Dedifferentiated amniotic fluid mesenchymal stem cell (primary cell): ENCODE measurements around the gene NUDT1.

Experiments used
- DNase-seq: peaks from one replicate; pipeline ENCODE4 v3.0.0-alpha.2; 2016; ENCODE audit errors: extremely low spot score

Gene NUDT1

GRCh38 chr7:2241580-2242540 is at the start of gene NUDT1, which contains the start of gene MRM2:
TSS of gene NUDT1 (plus strand) at chr7:2242226. CDS start at chr7:2244575, 2,349 bp downstream.
TSS of gene MRM2 (minus strand) at chr7:2242205. CDS start at chr7:2242169, 36 bp downstream.
- DNase-seq = peak; percentile 50

- DNase-seq = no peak
These were observed 49.0 kb upstream of the NUDT1 start for GRCh38 chr7:2192831-2193534.

DNA sequence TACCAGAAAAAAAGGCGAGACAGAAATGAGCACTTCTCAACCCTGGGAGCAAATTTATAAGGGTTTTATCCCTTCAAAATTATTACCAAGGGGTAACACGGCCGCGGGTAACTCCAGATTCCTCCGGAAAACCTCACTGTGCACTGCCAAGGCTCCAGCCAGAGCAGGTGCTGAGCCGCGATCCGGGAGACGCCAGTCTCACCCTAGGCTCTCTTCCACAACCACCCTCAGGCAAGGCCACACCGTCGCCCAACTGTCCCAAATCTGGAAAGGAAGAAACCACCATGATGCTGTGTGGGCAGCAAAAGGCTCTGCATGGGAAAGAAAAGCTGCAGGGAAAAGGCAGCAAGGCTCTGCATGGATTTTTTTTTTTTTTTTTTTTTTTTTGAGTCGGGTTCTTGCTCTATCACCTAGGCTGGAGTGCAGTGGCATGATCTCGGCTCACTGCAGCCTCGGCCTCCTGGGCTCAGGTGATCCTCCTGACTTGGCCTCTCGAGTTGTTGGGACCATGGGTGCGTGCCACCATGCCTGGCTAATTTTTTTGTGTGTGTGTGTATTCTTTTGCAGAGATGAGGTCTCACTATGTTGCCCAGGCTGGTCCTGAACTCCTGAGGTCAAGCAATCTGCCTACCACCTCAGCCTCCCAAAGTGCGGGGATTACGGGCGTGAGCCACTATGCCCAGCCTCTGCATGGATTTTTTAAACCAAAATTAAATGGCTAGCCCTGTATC is 48.3 kb upstream of the NUDT1 start:
- no peak for DNase-seq

DNA sequence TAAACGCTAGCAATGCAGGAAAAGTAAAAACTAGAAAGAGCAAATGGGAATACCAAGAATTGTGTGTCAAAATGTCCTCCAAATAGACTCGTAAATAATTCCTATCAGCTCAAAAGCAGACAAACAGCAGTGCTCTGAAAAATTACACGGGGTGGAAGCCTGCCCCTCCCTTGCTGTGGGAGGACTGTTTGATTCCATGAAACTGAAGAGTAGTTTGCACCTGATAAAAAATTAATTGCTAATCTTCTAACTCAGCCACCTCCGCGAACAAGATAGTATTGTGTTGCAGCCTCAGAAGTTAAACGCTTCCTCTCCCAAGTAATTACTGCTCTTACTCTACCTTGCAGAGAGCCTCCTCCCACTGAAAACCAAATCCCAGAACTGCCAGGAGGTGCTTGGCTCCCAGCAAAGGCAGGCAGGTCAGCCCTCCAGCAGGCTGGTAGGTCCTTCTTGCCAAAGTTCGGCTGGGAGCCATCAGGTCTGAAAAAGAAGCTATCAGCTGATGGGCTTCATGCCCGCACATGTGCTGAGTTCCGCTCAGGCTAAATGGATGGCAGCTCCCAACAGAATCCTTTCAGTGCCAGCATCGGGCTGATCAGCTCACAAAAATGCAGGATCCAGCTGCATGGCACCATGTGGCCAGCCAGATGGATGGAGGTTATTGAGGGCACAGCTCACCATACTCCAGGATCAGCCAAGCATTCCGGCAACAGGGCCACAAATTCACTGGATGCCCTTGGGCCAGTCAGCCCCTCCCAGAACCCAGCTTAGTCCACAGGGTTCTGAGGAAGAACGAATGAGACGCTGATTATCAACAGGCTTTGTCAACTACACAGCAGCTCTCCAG is 46.4 kb upstream of the NUDT1 start:
- no peak for DNase-seq

DNA sequence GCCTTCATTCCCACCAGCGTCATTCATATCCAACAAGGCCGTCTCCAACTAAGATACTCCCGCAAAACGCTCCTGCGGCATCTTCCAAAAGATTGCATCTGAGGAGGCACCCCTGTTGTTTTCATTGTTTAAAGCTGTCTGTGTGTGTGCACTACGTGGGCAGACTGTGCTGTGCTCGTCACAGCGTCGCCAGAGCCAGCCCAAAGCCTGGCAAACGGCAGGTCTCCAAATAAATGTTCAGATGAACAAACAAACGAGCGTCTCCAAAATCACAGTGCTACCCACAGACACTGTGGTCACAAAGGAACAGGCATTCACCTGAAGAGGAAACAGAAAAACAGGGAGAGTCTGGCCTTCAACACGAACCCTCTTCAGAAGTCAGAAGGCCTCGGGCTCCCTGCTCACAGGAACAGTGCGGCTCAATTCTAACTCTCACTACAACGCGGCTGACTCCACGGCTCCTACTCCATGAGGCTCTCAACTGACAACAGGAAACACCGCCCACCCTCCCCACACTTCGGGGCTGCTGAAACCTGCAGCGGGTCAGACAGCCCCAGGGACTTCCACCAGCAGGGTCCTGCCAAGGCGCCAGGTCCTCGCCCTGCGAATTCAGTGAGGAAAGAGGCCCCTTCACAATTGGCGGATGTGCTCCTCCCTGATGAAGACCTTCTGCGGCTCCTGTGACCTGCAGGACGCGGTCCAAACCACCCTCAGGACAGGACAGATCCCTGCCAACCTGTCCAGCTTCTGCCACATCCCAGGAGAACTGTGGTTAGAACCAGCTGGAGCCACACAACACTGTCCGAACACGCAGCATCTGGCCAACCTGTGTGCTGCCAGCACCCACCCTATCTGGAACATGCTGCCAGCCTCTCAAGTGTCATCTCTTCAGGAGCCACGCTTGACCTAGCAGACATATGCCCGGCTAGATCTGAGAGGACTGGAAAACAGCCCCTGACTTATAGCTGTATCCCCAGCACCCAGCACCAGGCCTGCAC is 45.3 kb upstream of the NUDT1 start:
- DNase-seq = no peak

- no peak for DNase-seq
These were observed 44.4 kb upstream of the NUDT1 start for GRCh38 chr7:2197436-2198155.

DNA sequence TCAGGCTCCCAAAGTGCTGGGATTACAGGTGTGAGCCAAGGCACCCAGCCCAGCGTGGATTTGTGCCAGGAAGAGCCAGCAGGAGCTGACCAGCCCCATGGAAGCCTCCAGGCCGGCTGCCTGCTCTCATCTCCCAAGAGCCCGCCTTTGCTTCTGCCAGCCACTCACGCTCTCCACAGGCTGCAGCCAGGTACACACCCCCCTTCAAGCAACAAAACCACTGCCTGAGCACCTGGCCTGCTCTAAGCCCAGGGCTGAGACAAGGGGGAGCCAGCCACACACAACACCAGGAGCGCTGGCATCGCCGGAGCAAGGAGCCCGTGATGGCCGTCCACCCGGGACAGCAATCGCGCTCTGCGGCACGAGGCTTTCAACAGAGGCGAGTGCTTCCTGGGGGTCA is 43.8 kb upstream of the NUDT1 start:
- no peak for DNase-seq

- DNase-seq = no peak
These were observed 43.3 kb upstream of the NUDT1 start for GRCh38 chr7:2198760-2199159.

- DNase-seq = no peak
These were observed 42.5 kb upstream of the NUDT1 start for GRCh38 chr7:2199528-2199927.

DNA sequence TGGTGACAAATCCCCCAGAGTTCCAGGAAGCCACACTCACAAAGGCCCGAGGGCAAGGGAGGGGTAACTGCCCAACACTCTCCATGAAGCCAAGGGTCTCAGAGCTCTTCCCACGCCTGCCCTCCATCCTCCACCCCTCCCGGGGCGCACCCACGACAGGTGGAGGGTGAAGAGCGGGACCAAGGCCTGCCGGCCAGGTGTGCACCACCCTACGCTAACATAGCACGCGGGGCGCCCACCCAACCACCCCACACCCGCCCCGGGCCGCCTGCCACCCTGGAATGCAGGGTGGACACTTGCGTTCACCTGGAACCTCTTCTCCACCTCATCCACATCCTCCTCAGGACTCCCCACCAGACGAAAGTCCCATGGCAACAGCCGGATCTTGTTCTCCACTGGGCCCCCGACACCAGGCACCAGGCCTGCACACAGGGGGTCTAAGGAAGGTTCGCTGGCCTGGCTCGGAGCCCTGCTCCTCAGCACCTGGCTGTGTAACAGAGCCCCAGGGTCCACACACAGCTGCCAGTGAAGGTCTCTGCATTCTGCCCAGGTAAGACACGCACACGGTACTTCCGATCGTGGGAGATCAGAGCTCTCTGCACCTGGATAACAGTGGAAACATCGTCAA is 42.0 kb upstream of the NUDT1 start:
- no peak for DNase-seq

- no peak for DNase-seq
These were observed 41.4 kb upstream of the NUDT1 start for GRCh38 chr7:2200584-2200980.

DNA sequence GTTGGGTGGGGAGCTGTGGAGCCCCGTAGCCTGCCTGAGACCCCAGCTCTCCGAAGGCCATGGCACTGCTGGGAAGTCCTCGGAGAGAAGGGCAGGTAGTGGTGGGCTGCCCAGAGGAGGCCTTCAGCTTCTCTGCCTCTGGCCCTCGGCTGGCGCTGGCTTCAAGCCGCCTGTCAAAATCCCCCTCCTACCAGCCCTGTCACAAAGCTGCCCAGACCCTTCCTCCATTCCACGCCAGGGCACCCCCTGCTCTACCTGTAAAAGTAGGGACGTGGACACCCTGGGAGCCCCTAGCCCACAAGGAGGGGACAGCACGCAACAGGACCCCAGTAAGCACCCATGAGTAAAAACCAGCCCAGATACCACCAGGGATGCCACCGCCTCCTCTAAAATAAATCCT is 40.9 kb upstream of the NUDT1 start:
- DNase-seq = no peak

GRCh38 chr7:2201686-2202360 is 40.2 kb upstream of the NUDT1 start:
- no peak for DNase-seq

GRCh38 chr7:2202361-2202761 is 39.7 kb upstream of the NUDT1 start:
- no peak for DNase-seq

DNA sequence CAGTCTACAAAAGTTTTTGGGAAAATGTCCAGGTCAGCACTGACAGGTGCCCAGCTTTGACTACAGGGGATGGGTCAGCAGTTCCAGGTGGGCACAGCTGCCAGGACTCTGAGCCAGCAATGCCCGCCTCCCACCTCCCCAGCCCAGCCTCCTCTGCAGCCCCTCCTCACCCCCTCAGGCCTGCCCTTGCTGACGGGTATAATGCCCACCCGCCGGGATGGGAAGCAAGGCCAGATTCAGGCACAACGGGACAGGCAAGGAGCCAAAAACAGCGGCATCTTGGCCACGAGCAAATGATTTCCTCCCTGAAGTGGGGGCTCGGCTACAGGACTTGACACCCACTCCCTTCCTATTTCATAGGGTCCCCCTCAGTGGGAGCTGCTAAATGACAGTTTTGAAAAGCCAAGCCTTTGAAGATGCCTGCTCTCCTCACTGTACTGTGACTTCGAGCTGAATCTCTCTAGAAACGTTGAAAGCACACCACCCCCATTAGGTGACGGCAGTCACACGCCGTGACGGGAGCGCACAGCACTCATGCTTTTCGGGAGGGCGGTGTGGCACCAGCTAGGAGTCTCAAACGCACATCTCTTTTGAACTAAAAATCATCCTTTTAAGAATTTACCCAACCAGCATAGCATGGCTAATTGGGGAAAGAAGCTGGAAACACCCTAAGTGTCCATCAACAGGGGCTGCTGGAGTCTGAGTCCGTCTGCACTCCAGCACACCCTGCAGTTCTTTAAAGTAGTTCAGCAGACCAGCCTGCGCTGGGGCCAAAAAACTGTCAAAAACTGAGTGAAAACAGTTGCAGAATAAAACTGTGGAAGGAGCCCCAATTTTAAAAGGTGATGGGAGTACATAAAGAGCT is 38.9 kb upstream of the NUDT1 start:
- DNase-seq = no peak

- DNase-seq = no peak
These were observed 38.2 kb upstream of the NUDT1 start for GRCh38 chr7:2203766-2204300.

DNA sequence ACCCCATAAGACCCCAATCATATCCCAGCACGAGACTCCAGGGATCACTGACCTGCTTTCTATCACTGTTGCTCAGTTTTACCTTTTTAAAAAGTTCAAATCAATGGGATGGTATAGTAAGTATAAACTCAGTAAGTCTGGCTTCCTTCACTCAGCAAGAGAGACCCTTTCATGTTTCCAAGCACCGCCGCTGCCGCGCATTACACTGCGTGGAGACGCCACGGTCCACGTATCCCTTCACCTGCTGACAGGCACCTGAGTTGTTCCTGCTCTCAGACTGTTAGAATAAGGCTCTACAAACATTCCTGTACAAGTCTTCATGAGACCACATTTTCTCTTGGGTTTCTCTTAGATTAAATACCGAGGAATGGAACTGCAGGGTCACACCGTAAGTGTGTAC is 37.6 kb upstream of the NUDT1 start:
- DNase-seq = no peak
